ENCODE results near the gene NCMAP. TPM values are rescaled to one million over a fixed set of nuclear protein-coding genes. Genes with fewer than 3 reads are reported as not detected.
A peak's percentile ranks its signal among the peaks of the same experiment; 100 is the strongest.

NCMAP gene
- total RNA-seq, 1 donor from 2014 or later: not detected

DNA sequence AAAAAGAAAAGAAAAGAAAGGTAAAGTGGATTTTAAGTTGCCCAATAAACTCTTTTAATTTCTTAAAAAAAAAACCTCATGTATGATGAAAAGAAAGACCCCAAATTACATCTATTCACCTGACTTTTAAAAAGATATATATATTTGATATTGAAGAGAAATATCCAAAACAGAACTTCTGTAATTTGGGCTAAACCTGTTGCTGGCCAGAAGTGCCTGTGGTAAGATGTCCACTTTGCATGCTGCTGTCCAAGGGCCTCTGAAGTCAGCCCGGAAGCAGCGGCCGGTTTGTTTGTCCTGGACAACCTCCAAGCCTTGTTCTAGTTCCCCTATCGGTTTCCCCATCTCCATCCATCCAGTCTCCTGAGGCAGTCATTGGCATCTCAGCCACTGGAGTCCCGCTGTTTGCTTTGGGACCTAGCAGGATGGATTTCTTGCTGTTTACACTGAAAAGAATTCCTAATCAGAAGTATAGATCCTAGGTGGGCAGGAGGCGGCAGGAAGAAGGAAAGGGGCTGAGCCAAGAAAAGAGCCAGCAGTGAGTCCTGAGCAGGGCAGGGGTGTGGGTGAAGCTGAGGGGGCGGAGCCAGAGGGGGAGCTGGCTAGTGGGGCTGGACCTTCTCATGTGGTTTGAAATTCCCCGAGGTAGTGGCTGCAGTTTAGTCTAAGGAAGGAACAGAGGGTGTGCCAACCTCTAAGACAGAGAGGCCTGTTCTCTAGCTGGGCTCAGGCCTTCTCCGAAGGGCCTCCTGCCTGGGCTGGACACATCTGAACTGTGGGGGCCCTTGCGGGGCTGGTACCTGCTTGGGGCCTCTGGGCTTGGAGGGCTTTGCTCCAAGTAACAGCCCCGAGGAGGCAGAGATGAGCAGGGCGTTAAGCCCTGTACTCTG lies 3.3 kb downstream of the NCMAP start:
- POLR2A ChIA-PET: no interaction called here
- TF ChIP-seq, protein P1, sequence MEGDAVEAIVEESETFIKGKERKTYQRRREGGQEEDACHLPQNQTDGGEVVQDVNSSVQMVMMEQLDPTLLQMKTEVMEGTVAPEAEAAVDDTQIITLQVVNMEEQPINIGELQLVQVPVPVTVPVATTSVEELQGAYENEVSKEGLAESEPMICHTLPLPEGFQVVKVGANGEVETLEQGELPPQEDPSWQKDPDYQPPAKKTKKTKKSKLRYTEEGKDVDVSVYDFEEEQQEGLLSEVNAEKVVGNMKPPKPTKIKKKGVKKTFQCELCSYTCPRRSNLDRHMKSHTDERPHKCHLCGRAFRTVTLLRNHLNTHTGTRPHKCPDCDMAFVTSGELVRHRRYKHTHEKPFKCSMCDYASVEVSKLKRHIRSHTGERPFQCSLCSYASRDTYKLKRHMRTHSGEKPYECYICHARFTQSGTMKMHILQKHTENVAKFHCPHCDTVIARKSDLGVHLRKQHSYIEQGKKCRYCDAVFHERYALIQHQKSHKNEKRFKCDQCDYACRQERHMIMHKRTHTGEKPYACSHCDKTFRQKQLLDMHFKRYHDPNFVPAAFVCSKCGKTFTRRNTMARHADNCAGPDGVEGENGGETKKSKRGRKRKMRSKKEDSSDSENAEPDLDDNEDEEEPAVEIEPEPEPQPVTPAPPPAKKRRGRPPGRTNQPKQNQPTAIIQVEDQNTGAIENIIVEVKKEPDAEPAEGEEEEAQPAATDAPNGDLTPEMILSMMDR (IDR thresholded peaks at IDR 0.05): no peak
- DNase-seq (no peak), ATAC-seq (ENCODE audit: low read depth) (no peak)
- CTCF ChIA-PET: no interaction called here
- intact Hi-C loops (cut with micrococcal nuclease): no loop called here
- Mint-ChIP-seq H3K36me3 (ENCODE audit: low read depth) (no peaks in the 10 kb centered on the region), H3K27me3 (peaks cover 13% of the 10 kb centered on the region), H3K4me3 (no peak overlapping the region), H3K4me1 (peaks cover 10% of the 10 kb centered on the region), H3K9me3 (no peaks in the 10 kb centered on the region), H3K27ac (no peak overlapping the region)

DNA sequence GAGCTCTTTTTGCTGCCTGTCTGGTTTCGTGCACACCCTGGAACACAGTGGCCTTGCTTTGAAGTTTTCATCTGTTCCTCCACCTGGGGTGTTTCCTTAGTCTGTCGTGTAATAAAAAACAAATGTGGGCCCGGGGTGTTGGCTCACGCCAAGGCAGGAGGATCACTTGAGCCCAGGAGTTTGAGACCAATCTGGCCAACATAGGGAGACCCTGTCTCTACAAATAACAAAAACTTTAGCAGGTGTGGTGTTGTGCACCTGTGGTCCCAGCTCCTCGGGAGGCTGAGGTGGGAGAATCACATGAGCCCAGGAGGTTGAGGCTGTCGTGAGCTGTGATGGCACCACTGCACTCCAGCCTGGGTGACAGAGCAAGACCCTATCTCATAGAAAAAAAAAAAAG lies 4.5 kb downstream of the NCMAP start:
- Mint-ChIP-seq H3K9me3 (no peaks in the 10 kb centered on the region), H3K4me3 (no peak overlapping the region), H3K27ac (no peak overlapping the region), H3K27me3 (peaks cover 12% of the 10 kb centered on the region), H3K4me1 (peaks cover 8% of the 10 kb centered on the region), H3K36me3 (ENCODE audit: low read depth) (no peaks in the 10 kb centered on the region)
- DNase-seq (no peak), ATAC-seq (ENCODE audit: low read depth) (no peak)
- TF ChIP-seq, protein P1 (IDR thresholded peaks at IDR 0.05): no peak
- CTCF ChIA-PET: no interaction called here
- intact Hi-C loops (cut with micrococcal nuclease): no loop called here
- POLR2A ChIA-PET: no interaction called here

DNA sequence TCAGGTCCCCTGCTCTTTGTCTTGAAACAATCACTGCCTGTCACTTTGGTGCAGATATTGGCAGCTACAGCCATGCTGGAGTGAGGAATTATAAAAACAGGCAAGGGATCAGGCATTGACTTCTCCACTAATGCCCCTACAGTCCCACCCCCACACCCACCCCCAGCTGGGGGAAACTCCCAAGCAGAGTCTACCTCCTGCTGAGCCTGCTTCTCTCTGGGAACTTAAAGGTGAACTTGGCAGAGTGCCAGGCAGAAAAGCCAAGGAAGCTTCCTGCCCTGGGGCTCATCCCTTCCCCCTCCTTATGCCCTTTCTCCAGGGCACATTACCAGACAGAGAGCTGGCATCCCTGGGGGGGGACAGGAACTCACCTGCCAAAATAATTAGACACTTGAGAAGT lies 6.7 kb downstream of the NCMAP start:
- Mint-ChIP-seq H3K36me3 (ENCODE audit: low read depth) (no peaks in the 10 kb centered on the region), H3K27me3 (no peaks in the 10 kb centered on the region), H3K4me1 (peaks cover 6% of the 10 kb centered on the region), H3K9me3 (no peaks in the 10 kb centered on the region), H3K27ac (peak overlapping the region; percentile 30), H3K4me3 (no peak overlapping the region)
- POLR2A ChIA-PET: interaction anchor here (0.6 to 0.7 kb wide), 2 partner anchors 81 to 218 kb away, joined by 3 read pairs; no protein-coding TSS in a partner anchor
- ATAC-seq (ENCODE audit: low read depth) (no peak), DNase-seq (no peak)
- CTCF ChIA-PET: interaction anchor here (1.6 to 2.4 kb wide), 2 partner anchors 25 to 36 kb away, joined by 3 to 6 read pairs; no protein-coding TSS in a partner anchor
- intact Hi-C loops (cut with micrococcal nuclease): no loop called here
- TF ChIP-seq, protein P1 (IDR thresholded peaks at IDR 0.05): no peak

DNA sequence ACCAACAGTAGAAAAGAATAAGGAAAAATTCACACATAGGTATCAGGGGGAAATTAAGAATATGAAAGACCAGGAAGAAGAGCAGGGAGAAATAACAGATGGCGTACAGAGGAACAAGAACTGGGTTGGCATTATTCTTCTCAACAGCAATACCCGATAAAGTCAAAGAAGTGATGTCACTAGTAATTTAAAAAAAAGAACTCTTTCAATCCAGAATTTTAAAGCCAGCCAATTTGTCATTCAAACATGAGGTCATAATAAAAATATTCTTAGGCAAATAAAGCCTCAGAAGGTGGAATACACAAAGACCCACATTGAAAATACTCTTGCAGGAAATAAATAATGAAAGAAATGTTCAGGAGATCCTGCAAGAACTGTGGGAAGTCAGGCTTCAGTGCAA lies 8.8 kb downstream of the NCMAP start:
- intact Hi-C loops (cut with micrococcal nuclease): no loop called here
- Mint-ChIP-seq H3K4me3 (no peak overlapping the region), H3K27ac (no peak overlapping the region), H3K4me1 (peaks cover 14% of the 10 kb centered on the region), H3K27me3 (no peaks in the 10 kb centered on the region), H3K9me3 (no peaks in the 10 kb centered on the region), H3K36me3 (ENCODE audit: low read depth) (no peaks in the 10 kb centered on the region)
- POLR2A ChIA-PET: interaction anchor here (0.6 to 0.7 kb wide), 2 partner anchors 169 to 361 kb away, joined by 4 to 8 read pairs; no protein-coding TSS in a partner anchor
- TF ChIP-seq, protein P1 (IDR thresholded peaks at IDR 0.05): no peak
- DNase-seq: no peak
- ATAC-seq (ENCODE audit: low read depth): no peak
- CTCF ChIA-PET: interaction anchor here (1.6 to 2.4 kb wide), 2 partner anchors 24 to 38 kb away, joined by 3 to 6 read pairs; no protein-coding TSS in a partner anchor

DNA sequence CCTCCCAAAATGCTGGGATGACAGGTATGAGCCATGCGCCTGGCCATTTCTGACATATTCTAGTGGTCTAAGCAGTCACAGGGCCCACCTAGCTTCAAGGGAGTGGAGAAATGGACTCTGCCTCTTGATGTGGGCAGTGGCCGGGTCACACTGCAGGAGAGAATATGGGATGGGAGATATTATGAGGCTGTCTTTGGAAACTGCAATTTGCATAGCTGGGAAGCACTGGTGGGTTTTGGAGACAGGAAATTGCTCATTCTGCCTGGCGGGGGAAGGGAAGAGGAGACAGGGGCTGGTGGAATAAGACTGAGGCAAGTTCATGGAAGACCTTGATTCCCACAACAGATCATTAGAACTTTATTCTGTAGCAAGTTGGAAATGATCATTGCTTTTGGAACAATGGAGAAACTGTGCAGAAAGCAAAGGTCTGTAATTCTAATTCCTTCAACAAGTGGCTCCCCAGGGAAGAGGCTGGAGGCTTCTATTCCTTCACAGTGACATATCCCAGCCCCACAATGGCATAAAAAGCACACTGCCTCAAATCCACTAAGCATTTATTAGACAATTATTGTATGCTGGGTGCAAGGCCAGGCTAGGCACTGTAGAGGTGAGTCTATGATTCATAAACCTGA lies 10.5 kb downstream of the NCMAP start:
- no peaks in the 10 kb centered on the region for H3K36me3 Mint-ChIP-seq (ENCODE audit: low read depth)
- peaks cover 14% of the 10 kb centered on the region for H3K4me1 Mint-ChIP-seq
- TF ChIP-seq, protein P1 (IDR thresholded peaks at IDR 0.05): no peak
- intact Hi-C loops (cut with micrococcal nuclease): no loop called here
- H3K9me3 Mint-ChIP-seq: no peaks in the 10 kb centered on the region
- DNase-seq (no peak), ATAC-seq (ENCODE audit: low read depth) (no peak)
- no peaks in the 10 kb centered on the region for H3K27me3 Mint-ChIP-seq
- POLR2A ChIA-PET: no interaction called here
- CTCF ChIA-PET: no interaction called here
- no peak overlapping the region for H3K27ac Mint-ChIP-seq
- no peak overlapping the region for H3K4me3 Mint-ChIP-seq
